A673 (cell line): ENCODE data around the gene PES1. TPM values are rescaled to one million over a fixed set of nuclear protein-coding genes. Genes with fewer than 3 reads are reported as not detected.
A peak's percentile ranks its signal among the peaks of the same experiment; 100 is the strongest.

ENCODE experiments used
- BruUV-seq: library from RNA; stranded (reverse); fragments of 400-500 nt; replicated peaks from 2 replicates; lab custom pipeline; 2021; lab: Mats Ljungman, UMichigan
- CTCF ChIA-PET: fragments of 300-600 bp; sonication (Branson Sonifier 250); formaldehyde crosslinking; loops from one replicate; lab custom pipeline; 2022; ENCODE audit warnings: antibody characterized with exemption; lab: Charles Lee
- POLR2A ChIA-PET: fragments of 300-600 bp; sonication (Branson Sonifier 250); formaldehyde crosslinking; loops from one replicate; lab custom pipeline; 2022; ENCODE audit warnings: antibody characterized with exemption; ENCODE audit not compliant: low non-redundant PET; lab: Charles Lee
- DNase-seq: peaks from one replicate; pipeline ENCODE4 v3.0.0-alpha.2; 2015; ENCODE audit warnings: low spot score
- H3K27ac ChIP-seq: fragments of 200-600 bp; sonication (generic); 2 replicates; pipeline ENCODE4 v1.5.1; 2016; ENCODE audit warnings: mixed run types, low read depth, mild to moderate bottlenecking, mixed read lengths, antibody characterized with exemption, low read length; ENCODE audit not compliant: poor library complexity, severe bottlenecking
- H3K27me3 ChIP-seq: fragments of 200-600 bp; sonication (generic); replicated peaks from 2 replicates; pipeline ENCODE4 v1.6.1; 2017; ENCODE audit warnings: mixed run types, low read depth, mild to moderate bottlenecking, mixed read lengths, antibody characterized with exemption, low read length; ENCODE audit not compliant: insufficient read depth, poor library complexity
- H3K36me3 ChIP-seq: fragments of 200-600 bp; sonication (generic); 2 replicates; pipeline ENCODE4 v1.6.1; 2016; ENCODE audit warnings: mixed run types, mild to moderate bottlenecking, mixed read lengths, antibody characterized with exemption, low read length; ENCODE audit not compliant: insufficient read depth, poor library complexity, severe bottlenecking
- H3K4me1 ChIP-seq: fragments of 200-600 bp; sonication (generic); 2 replicates; pipeline ENCODE4 v1.6.1; 2017; ENCODE audit warnings: mixed run types, mild to moderate bottlenecking, mixed read lengths, antibody characterized with exemption, low read length; ENCODE audit not compliant: insufficient read depth, poor library complexity, severe bottlenecking
- H3K4me3 ChIP-seq: fragments of 200-600 bp; sonication (generic); 2 replicates; pipeline ENCODE4 v1.5.1; 2016; ENCODE audit warnings: low read depth, mixed run types, mild to moderate bottlenecking, mixed read lengths, low read length; ENCODE audit not compliant: poor library complexity, severe bottlenecking
- H3K9me3 ChIP-seq: fragments of 200-600 bp; sonication (generic); 2 replicates; pipeline ENCODE4 v1.6.1; 2016; ENCODE audit warnings: mixed run types, low read depth, mild to moderate bottlenecking, mixed read lengths, antibody characterized with exemption, low read length; ENCODE audit not compliant: poor library complexity, severe bottlenecking
- EZH2 ChIP-seq: fragments of 200-600 bp; sonication (generic); IDR thresholded peaks from 2 replicates; pipeline ENCODE4 v1.6.1; 2017; ENCODE audit warnings: borderline replicate concordance, low read depth, mild to moderate bottlenecking, mixed read lengths, antibody characterized with exemption, low read length; ENCODE audit not compliant: poor library complexity, severe bottlenecking
- intact Hi-C: fragments of 100-400 bp; cut with micrococcal nuclease; formaldehyde crosslinking; loops from one replicate; pipeline ENCODE4 v1.10.0; 2022; ENCODE audit not compliant: unreplicated experiment
- total RNA-seq: library from RNA; stranded (reverse); gene quantifications from 2 replicates; pipeline ENCODE4 v1.2.3, GENCODE V29; 2021
- TF ChIP-seq, protein P1 (sequence below): fragments of 300-800, 200-600 bp; sonication (generic); conservative IDR thresholded peaks from 2 replicates; pipeline ENCODE4 v1.5.1; 2017; ENCODE audit warnings: low read depth, mild to moderate bottlenecking, antibody characterized with exemption, low read length, moderate library complexity, mixed read lengths

PES1 gene
- total RNA-seq, 1 experiment from 2014 or later, result 175 TPM

DNA sequence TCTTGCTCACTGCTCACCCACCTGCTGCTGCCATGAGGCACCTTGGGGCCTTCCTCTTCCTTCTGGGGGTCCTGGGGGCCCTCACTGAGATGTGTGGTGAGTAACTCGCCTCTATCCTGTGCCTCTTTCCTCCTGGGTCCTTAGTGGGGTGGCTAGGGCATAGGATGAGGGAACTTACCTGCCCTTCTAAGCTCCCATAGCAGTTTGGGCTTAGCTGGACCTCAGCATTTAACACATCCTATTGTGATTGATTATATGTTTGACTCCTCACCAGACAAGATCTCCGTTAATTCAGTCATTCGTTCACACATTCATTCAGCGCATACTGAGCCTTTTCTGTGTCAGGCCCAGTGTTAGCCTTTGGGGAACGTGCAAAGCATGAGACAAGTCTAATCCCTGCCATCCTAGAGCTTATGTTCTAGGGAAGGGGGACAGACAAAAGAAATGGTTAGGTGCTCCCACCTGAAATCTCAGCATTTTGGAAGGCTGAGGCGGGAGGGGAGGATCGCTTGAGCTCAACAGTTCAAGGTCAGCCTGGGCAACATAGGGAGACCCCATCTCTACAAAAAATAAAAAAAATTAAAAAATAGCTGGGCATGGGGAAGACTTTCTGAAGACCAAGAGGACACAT is 15.7 kb upstream of the PES1 start:
- TF ChIP-seq EZH2, result no peak
- intact Hi-C loops, result loop anchor here (10.0 kb wide), 2 partner anchors 163 to 323 kb away; partner anchors contain the start of gene CASTOR1
- no peak for DNase-seq
- Histone ChIP-seq H3K36me3 (no peaks in the 10 kb centered on the region), H3K4me1 (peaks cover 18% of the 10 kb centered on the region), H3K27me3 (no peaks in the 10 kb centered on the region), H3K9me3 (no peaks in the 10 kb centered on the region), H3K4me3 (peak overlapping the region; percentile 57), H3K27ac (peak overlapping the region; percentile 56)
- POLR2A ChIA-PET, result interaction anchor here (0.6 kb wide), 1 partner anchor 338 kb away, joined by 5 read pairs; no protein-coding TSS in a partner anchor
- CTCF ChIA-PET, result interaction anchor here (0.6 to 0.7 kb wide), 6 partner anchors 27 to 1267 kb away, joined by 3 to 13 read pairs (median 4); no protein-coding TSS in a partner anchor
- no TSS peak for BruUV-seq

DNA sequence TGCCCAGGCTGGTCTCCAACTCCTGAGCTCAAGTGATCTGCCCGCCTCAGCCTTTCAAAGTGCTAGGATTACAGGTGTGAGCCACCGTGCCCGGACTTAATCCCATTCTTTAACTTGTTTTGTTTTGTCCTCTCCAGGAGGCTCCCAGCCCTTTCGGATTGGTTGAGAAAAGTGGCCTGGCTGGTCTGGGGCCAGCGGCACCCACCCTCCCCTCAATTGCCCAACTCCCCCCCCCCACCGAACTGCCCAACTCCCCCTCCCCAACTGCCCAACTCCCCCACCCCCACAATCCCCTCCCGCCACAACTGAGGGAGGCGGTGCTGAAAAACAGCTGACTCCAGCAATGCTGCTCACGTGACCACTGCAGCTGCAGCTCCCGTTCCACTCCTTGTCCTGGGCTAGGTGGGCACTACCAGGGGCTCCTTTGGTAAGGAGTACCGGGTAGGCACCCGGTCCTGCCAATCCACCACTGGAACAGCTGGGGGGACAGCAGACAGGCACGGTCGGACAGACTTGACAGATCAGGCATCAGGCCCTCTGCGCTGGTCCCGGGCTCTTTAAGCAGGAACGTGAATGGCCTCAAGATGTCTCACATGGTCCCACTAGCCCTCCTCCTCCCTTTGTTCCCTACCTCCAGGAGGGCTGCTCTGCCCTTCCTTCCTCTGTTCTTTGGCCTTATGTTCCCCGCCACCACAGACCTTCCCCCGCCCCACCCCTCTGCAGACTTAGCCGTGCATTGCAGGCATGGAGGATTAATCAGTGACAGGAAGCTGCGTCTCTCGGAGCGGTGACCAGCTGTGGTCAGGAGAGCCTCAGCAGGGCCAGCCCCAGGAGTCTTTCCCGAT is 15.0 kb upstream of the PES1 start, which contains the start of gene TCN2:
Gene TCN2 (plus strand): TSS at position 720 of the 845 bp plus-strand sequence. CDS start 158 bp downstream, outside the sequence.
- peaks cover 18% of the 10 kb centered on the region for H3K4me1 ChIP-seq
- BruUV-seq, result no TSS peak

DNA sequence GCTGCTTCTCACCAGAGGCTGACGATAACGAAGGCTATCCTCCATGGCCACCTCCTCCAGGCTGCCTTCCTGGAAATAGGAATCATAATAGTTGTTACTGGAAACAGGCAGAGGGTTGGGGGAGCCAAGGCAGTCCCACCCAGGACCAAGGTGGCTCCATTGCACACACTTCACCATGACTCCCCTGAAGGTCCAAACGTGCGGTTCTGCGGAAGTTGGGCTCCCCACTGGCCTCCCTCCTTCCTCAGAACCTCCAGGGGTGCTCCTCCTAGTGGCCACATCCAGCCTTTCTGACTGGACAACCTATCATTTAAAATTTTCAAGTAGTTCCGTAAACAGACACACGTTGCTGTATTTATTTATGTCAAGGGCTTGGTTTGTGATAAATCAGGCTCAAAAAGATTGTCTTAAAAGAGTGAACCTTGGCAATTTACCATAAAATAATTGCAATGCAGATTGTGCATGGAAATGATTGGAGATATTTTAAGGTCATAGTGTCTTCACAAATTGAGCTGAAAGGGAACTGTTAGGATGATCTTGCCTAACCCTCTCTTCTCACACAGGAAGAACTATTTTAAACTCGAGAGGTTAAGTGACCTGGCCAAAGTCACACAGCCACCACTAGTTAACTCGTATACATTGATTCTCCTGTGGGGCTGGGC is 13.9 kb upstream of the PES1 start:
- POLR2A ChIA-PET, result no interaction called here
- no peaks in the 10 kb centered on the region for H3K36me3 ChIP-seq
- H3K4me1 ChIP-seq, result peaks cover 18% of the 10 kb centered on the region
- CTCF ChIA-PET, result interaction anchor here (0.6 to 1.0 kb wide), 2 partner anchors 30 to 157 kb away, joined by 3 to 4 read pairs; partner anchors contain the start of gene SLC35E4
- H3K27ac ChIP-seq, result no peak overlapping the region
- DNase-seq, result peak; percentile 67
- TF ChIP-seq, protein P1, sequence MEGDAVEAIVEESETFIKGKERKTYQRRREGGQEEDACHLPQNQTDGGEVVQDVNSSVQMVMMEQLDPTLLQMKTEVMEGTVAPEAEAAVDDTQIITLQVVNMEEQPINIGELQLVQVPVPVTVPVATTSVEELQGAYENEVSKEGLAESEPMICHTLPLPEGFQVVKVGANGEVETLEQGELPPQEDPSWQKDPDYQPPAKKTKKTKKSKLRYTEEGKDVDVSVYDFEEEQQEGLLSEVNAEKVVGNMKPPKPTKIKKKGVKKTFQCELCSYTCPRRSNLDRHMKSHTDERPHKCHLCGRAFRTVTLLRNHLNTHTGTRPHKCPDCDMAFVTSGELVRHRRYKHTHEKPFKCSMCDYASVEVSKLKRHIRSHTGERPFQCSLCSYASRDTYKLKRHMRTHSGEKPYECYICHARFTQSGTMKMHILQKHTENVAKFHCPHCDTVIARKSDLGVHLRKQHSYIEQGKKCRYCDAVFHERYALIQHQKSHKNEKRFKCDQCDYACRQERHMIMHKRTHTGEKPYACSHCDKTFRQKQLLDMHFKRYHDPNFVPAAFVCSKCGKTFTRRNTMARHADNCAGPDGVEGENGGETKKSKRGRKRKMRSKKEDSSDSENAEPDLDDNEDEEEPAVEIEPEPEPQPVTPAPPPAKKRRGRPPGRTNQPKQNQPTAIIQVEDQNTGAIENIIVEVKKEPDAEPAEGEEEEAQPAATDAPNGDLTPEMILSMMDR, result peak; percentile 86
- TF ChIP-seq EZH2, result no peak
- intact Hi-C loops, result loop anchor here (10.0 kb wide), 2 partner anchors 161 to 321 kb away; partner anchors contain the start of gene CASTOR1
- BruUV-seq, result no TSS peak
- H3K27me3 ChIP-seq, result no peaks in the 10 kb centered on the region
- no peaks in the 10 kb centered on the region for H3K9me3 ChIP-seq
- H3K4me3 ChIP-seq, result peak overlapping the region; percentile 57

More for the DNA sequence above, 15.0 kb upstream of the PES1 start, which contains the start of gene TCN2:
- no peaks in the 10 kb centered on the region for H3K9me3 ChIP-seq
- peak; percentile 67 for DNase-seq
- H3K27me3 ChIP-seq, result no peaks in the 10 kb centered on the region
- TF ChIP-seq, protein P1, result no peak
- no peak for TF ChIP-seq EZH2
- intact Hi-C loops, result loop anchor here (10.0 kb wide), 2 partner anchors 162 to 322 kb away; partner anchors contain the start of gene CASTOR1
- ChIA-PET CTCF (interaction anchor here (0.6 to 1.0 kb wide), 10 partner anchors 17 to 1266 kb away, joined by 3 to 13 read pairs (median 4); partner anchors contain the start of gene SLC35E4), POLR2A (interaction anchor here (0.6 kb wide), 1 partner anchor 339 kb away, joined by 5 read pairs; no protein-coding TSS in a partner anchor)
- H3K4me3 ChIP-seq, result peak within 1 kb of the TSS; percentile 57
- no peaks in the 10 kb centered on the region for H3K36me3 ChIP-seq
- H3K27ac ChIP-seq, result peak within 1 kb of the TSS; percentile 56
